ENCODE results near the gene OR2M3.

DNA sequence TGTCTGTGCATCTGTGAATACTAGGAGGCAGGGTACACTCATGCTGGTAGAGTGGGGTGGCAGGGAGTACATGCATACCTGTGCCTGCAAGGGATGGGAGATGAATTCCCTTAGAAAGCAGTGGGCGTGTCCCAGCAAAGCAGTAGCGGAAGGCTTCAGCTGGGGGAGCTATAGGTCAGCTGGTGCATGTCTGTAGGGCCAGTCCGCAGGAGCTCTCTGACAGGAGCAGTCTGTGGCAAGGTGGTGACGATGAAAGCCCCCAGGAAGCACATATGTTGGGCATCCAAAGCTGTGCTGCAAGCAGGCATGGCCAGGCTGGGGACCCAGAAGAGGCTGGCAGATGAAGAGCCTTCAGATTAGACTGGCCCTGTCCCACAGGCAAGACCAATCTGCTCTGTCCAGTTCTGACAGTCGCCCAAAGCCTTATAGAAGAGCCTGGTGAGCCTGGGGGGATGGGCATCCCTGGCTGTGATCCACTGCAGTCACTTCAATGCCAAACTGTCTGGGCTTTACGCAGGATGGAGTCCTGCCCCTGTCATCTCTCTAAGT is 32.4 kb downstream of the OR2M3 start:
- TF ChIP-seq, protein P1, sequence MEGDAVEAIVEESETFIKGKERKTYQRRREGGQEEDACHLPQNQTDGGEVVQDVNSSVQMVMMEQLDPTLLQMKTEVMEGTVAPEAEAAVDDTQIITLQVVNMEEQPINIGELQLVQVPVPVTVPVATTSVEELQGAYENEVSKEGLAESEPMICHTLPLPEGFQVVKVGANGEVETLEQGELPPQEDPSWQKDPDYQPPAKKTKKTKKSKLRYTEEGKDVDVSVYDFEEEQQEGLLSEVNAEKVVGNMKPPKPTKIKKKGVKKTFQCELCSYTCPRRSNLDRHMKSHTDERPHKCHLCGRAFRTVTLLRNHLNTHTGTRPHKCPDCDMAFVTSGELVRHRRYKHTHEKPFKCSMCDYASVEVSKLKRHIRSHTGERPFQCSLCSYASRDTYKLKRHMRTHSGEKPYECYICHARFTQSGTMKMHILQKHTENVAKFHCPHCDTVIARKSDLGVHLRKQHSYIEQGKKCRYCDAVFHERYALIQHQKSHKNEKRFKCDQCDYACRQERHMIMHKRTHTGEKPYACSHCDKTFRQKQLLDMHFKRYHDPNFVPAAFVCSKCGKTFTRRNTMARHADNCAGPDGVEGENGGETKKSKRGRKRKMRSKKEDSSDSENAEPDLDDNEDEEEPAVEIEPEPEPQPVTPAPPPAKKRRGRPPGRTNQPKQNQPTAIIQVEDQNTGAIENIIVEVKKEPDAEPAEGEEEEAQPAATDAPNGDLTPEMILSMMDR (IDR thresholded peaks at IDR 0.05 in 4 of 5, conservative IDR thresholded peaks at IDR 0.05 in 1 of 5), result no peak
- no peak for TF ChIP-seq POLR2A (IDR thresholded peaks at IDR 0.05)
